MM.1S (cell line): ENCODE data around the gene SERAC1.

Experiments
- DNase-seq: peaks from one replicate; pipeline ENCODE4 v3.0.0-alpha.2; 2015
- H2AFZ ChIP-seq: fragments of 300-600 bp; sonication (generic); 2 replicates; pipeline ENCODE4 v1.6.0; 2016; ENCODE audit warnings: antibody characterized with exemption, low read length
- H3F3A ChIP-seq: fragments of 300-600 bp; sonication (generic); 2 replicates; pipeline ENCODE4 v1.6.1; 2016; ENCODE audit warnings: mild to moderate bottlenecking, antibody characterized with exemption, low read length, moderate library complexity, mixed read lengths; ENCODE audit not compliant: insufficient read depth
- H3K27ac ChIP-seq: fragments of 300-600 bp; sonication (generic); 2 replicates; pipeline ENCODE4 v1.5.1; 2016; ENCODE audit warnings: mild to moderate bottlenecking, low read length
- H3K27me3 ChIP-seq: fragments of 300-600 bp; sonication (generic); replicated peaks from 2 replicates; pipeline ENCODE4 v1.6.0; 2016; ENCODE audit warnings: low read length; ENCODE audit not compliant: insufficient read depth
- H3K36me3 ChIP-seq: fragments of 300-600 bp; sonication (generic); replicated peaks from 2 replicates; pipeline ENCODE4 v1.6.1; 2016; ENCODE audit warnings: mild to moderate bottlenecking, low read length, mixed read lengths; ENCODE audit not compliant: insufficient read depth
- H3K4me1 ChIP-seq: fragments of 300-600 bp; sonication (generic); 2 replicates; pipeline ENCODE4 v1.6.1; 2016; ENCODE audit warnings: low read length, mixed read lengths
- H3K4me2 ChIP-seq: fragments of 300-600 bp; sonication (generic); 2 replicates; pipeline ENCODE4 v1.6.0; 2016; ENCODE audit warnings: low read depth, low read length
- H3K4me3 ChIP-seq: fragments of 300-600 bp; sonication (generic); 2 replicates; pipeline ENCODE4 v1.5.1; 2016; ENCODE audit warnings: low read length, mixed read lengths
- H3K79me2 ChIP-seq: fragments of 300-600 bp; sonication (generic); 2 replicates; pipeline ENCODE4 v1.6.1; 2016; ENCODE audit warnings: mixed run types, low read length, mixed read lengths
- H3K9ac ChIP-seq: fragments of 300-600 bp; sonication (generic); 2 replicates; pipeline ENCODE4 v1.6.1; 2016; ENCODE audit warnings: low read length, mixed read lengths
- H3K9me2 ChIP-seq: fragments of 300-600 bp; sonication (generic); replicated peaks from 2 replicates; pipeline ENCODE4 v1.6.1; 2016; ENCODE audit warnings: mild to moderate bottlenecking, low read length, mixed read lengths; ENCODE audit not compliant: insufficient read depth
- H3K9me3 ChIP-seq: fragments of 300-600 bp; sonication (generic); replicated peaks from 2 replicates; pipeline ENCODE4 v1.6.1; 2016; ENCODE audit warnings: mild to moderate bottlenecking, low read length, mixed read lengths; ENCODE audit not compliant: insufficient read depth
- H4K20me1 ChIP-seq: fragments of 300-600 bp; sonication (generic); 2 replicates; pipeline ENCODE4 v1.6.1; 2016; ENCODE audit warnings: mild to moderate bottlenecking, low read length, moderate library complexity, mixed read lengths; ENCODE audit not compliant: insufficient read depth
- EZH2 ChIP-seq: fragments of 300-600 bp; sonication (generic); optimal IDR thresholded peaks from 2 replicates; pipeline ENCODE3; 2017; ENCODE audit warnings: low read depth, mild to moderate bottlenecking, antibody characterized with exemption, low read length, mixed read lengths
- EZH2phosphoT487 ChIP-seq: fragments of 300-600 bp; sonication (generic); IDR thresholded peaks from 2 replicates; pipeline ENCODE4 v1.6.1; 2018; ENCODE audit warnings: antibody characterized with exemption, low read length
- TF ChIP-seq, protein P1 (sequence below): fragments of 300-600 bp; sonication (generic); IDR thresholded peaks from 2 replicates; pipeline ENCODE4 v1.5.1; 2016; ENCODE audit warnings: antibody characterized with exemption, low read length, mixed read lengths

SERAC1 gene

DNA sequence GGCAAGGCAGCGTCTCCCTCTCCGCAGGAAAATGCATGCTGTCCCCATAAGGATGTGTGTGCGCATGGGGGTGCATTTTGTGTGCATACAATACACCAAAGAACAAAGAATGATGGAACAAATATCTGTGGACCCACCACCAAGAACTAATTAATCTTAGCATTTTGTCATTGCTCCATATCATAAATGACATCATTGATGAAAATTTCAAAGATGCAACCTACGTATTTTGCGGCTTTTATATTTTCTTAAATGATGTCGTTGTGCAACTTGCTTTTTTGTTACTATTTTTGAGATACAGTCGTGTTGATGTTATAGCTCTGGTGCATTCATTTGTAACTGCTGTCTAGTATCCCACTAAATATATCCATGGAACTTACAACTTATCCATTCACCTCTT, 89.7 kb downstream of the SERAC1 start:
- no peak for DNase-seq
- H3K36me3 ChIP-seq = no peaks in the 10 kb centered on the region
- H3K4me1 ChIP-seq = no peaks in the 10 kb centered on the region
- no peak overlapping the region for H3K4me2 ChIP-seq
- TF ChIP-seq EZH2phosphoT487 = no peak
- TF ChIP-seq, protein P1, sequence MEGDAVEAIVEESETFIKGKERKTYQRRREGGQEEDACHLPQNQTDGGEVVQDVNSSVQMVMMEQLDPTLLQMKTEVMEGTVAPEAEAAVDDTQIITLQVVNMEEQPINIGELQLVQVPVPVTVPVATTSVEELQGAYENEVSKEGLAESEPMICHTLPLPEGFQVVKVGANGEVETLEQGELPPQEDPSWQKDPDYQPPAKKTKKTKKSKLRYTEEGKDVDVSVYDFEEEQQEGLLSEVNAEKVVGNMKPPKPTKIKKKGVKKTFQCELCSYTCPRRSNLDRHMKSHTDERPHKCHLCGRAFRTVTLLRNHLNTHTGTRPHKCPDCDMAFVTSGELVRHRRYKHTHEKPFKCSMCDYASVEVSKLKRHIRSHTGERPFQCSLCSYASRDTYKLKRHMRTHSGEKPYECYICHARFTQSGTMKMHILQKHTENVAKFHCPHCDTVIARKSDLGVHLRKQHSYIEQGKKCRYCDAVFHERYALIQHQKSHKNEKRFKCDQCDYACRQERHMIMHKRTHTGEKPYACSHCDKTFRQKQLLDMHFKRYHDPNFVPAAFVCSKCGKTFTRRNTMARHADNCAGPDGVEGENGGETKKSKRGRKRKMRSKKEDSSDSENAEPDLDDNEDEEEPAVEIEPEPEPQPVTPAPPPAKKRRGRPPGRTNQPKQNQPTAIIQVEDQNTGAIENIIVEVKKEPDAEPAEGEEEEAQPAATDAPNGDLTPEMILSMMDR = no peak
- TF ChIP-seq EZH2 = no peak
- no peaks in the 10 kb centered on the region for H3K9me3 ChIP-seq
- H3K9me2 ChIP-seq = no peaks in the 10 kb centered on the region
- H4K20me1 ChIP-seq = no peaks in the 10 kb centered on the region
- H3K27me3 ChIP-seq = no peaks in the 10 kb centered on the region
- no peaks in the 10 kb centered on the region for H3K79me2 ChIP-seq
- no peaks in the 10 kb centered on the region for H3F3A ChIP-seq
- H3K9ac ChIP-seq = no peak overlapping the region
- H3K27ac ChIP-seq = no peak overlapping the region
- no peak overlapping the region for H2AFZ ChIP-seq
- H3K4me3 ChIP-seq = no peak overlapping the region

DNA sequence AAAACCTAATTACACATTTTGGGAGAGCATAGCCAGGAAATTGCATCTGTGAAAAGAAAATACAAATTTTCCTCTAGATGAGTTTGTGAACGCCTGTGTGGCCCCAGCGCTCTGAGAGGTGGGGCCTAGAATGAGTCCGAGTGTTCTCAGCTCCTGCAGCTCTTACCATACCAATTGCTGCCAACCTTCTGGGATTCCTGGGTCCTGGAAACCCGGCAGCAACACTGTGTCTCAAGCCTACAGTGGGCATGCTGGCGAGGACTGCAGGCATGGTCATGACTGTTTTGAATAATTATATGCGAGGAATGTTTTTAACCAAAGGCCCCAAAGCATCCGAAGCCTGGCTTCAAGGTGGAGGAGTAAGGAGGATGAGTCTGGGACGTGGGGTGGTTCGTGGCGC, 90.4 kb downstream of the SERAC1 start:
- Histone ChIP-seq H2AFZ (no peak overlapping the region), H3K4me2 (no peak overlapping the region), H4K20me1 (no peaks in the 10 kb centered on the region), H3K36me3 (no peaks in the 10 kb centered on the region), H3K9me2 (no peaks in the 10 kb centered on the region), H3K79me2 (no peaks in the 10 kb centered on the region), H3F3A (no peaks in the 10 kb centered on the region), H3K27me3 (no peaks in the 10 kb centered on the region), H3K9me3 (no peaks in the 10 kb centered on the region), H3K27ac (no peak overlapping the region), H3K4me1 (no peaks in the 10 kb centered on the region), H3K9ac (no peak overlapping the region), H3K4me3 (no peak overlapping the region)
- DNase-seq = no peak
- TF ChIP-seq, protein P1 = no peak
- TF ChIP-seq EZH2 (no peak), EZH2phosphoT487 (no peak)

DNA sequence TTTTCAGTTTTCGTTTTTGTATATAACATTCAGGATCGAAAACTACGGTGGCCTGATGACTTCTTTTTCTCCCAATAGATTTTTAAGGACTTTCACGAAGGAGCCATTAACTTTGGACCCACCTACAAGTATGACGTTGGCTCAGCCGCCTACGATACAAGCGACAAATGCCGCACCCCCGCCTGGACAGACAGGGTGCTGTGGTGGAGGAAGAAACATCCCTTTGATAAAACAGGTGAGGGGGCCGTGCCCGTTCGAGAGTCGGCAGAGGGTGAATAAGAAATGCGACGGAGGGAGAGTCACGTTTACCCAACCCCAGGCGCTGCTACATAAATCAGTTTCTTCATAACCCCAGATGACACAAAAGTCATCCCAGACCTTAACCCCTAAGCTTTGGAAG, 91.5 kb downstream of the SERAC1 start:
- H3K27ac ChIP-seq = no peak overlapping the region
- no peak overlapping the region for H3K4me3 ChIP-seq
- H3K79me2 ChIP-seq = no peaks in the 10 kb centered on the region
- no peaks in the 10 kb centered on the region for H3K9me3 ChIP-seq
- no peaks in the 10 kb centered on the region for H4K20me1 ChIP-seq
- H3K4me1 ChIP-seq = no peaks in the 10 kb centered on the region
- H3K36me3 ChIP-seq = no peaks in the 10 kb centered on the region
- no peak overlapping the region for H2AFZ ChIP-seq
- H3K4me2 ChIP-seq = no peak overlapping the region
- DNase-seq = no peak
- H3K9ac ChIP-seq = no peak overlapping the region
- TF ChIP-seq EZH2phosphoT487 = no peak
- no peak for TF ChIP-seq EZH2
- TF ChIP-seq, protein P1 = no peak
- H3K9me2 ChIP-seq = no peaks in the 10 kb centered on the region
- H3F3A ChIP-seq = no peaks in the 10 kb centered on the region
- no peaks in the 10 kb centered on the region for H3K27me3 ChIP-seq

DNA sequence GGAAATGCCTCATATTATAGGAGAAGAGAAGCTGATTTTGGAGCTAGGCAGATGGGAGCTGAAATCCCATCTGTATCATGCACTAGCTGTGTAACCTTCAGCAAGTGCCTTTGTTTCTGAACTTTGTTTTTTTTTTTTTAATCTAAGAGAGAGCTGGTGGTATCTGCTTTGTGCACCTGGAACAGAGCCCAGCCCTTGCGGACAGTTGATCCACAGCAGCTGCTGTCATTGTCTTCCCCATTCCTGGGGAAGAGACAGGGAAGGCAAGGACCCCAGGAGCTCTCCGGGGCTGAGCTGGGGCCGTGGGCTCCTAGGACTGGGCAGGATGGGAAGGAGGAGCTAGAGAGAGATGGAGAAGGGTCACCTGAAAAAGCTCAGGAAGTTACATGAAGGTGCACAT, 94.3 kb downstream of the SERAC1 start:
- no peak overlapping the region for H3K4me3 ChIP-seq

More for the DNA sequence above, 94.3 kb downstream of the SERAC1 start:
- Histone ChIP-seq H3K27ac (no peak overlapping the region), H2AFZ (no peak overlapping the region), H3K4me2 (no peak overlapping the region), H3K4me1 (no peaks in the 10 kb centered on the region), H3K9ac (no peak overlapping the region), H3K9me3 (no peaks in the 10 kb centered on the region), H3K36me3 (no peaks in the 10 kb centered on the region), H4K20me1 (no peaks in the 10 kb centered on the region), H3K79me2 (no peaks in the 10 kb centered on the region), H3K9me2 (no peaks in the 10 kb centered on the region), H3K27me3 (no peaks in the 10 kb centered on the region), H3F3A (no peaks in the 10 kb centered on the region)
- DNase-seq = no peak
- TF ChIP-seq, protein P1 = no peak
- TF ChIP-seq EZH2phosphoT487 (no peak), EZH2 (no peak)
